H1 (cell line): ENCODE data around the gene SGCG. TPM values are rescaled to one million over a fixed set of nuclear protein-coding genes. Genes with fewer than 3 reads are reported as not detected.

Experiments
- CTCF ChIA-PET: fragments of 300-600 bp; sonication (Branson Sonifier 250); formaldehyde crosslinking; loops from one replicate; lab custom pipeline; 2021; ENCODE audit not compliant: partially characterized antibody; lab: Charles Lee
- POLR2A ChIA-PET: fragments of 300-600 bp; sonication (Branson Sonifier 250); formaldehyde crosslinking; loops from one replicate; lab custom pipeline; 2021; ENCODE audit warnings: inconsistent platforms; ENCODE audit not compliant: partially characterized antibody; lab: Charles Lee
- DNase-seq, 2 experiments: peaks; one replicate each; pipeline versions ENCODE4 v3.0.0 to v3.0.0-alpha.2; 2010 to 2022; ENCODE audit warnings: low spot score in 2 of 2, low read depth in 1 of 2, mixed read lengths in 1 of 2
- FAIRE-seq: peaks from 2 replicates; lab custom pipeline; 2011; peaks lifted over from hg19 to GRCh38; lab: Jason Lieb, UNC
- H2AFZ ChIP-seq: 2 replicates; pipeline ENCODE4 v1.8.1; 2012; ENCODE audit warnings: low read length, inconsistent platforms
- H2AK5ac ChIP-seq: 2 replicates; pipeline ENCODE4 v1.6.1; 2013; ENCODE audit warnings: low read depth, low read length
- H2BK120ac ChIP-seq: replicated peaks from 2 replicates; pipeline ENCODE3; 2013; ENCODE audit warnings: low read depth, low read length, inconsistent platforms
- H2BK12ac ChIP-seq: 2 replicates; pipeline ENCODE4 v1.6.1; 2013; ENCODE audit warnings: low read depth, low read length
- H2BK15ac ChIP-seq: 2 replicates; pipeline ENCODE4 v1.6.1; 2013; ENCODE audit warnings: low read length
- H2BK20ac ChIP-seq: 2 replicates; pipeline ENCODE4 v1.6.1; 2013; ENCODE audit warnings: low read length
- H2BK5ac ChIP-seq: 2 replicates; pipeline ENCODE4 v1.6.1; 2013; ENCODE audit warnings: low read depth, low read length
- H3K14ac ChIP-seq: 2 replicates; pipeline ENCODE4 v1.6.1; 2013; ENCODE audit warnings: inconsistent platforms; ENCODE audit not compliant: insufficient read length
- H3K18ac ChIP-seq: 2 replicates; pipeline ENCODE4 v1.6.1; 2013; ENCODE audit warnings: low read length; ENCODE audit errors: extremely low read depth
- H3K23ac ChIP-seq: 2 replicates; pipeline ENCODE4 v1.6.1; 2013; ENCODE audit warnings: inconsistent platforms; ENCODE audit not compliant: insufficient read length
- H3K23me2 ChIP-seq: 2 replicates; pipeline ENCODE4 v1.6.1; 2013; ENCODE audit warnings: low read depth, low read length
- H3K27ac ChIP-seq: 2 replicates; pipeline ENCODE4 v1.6.1; 2011; ENCODE audit warnings: low read depth, low read length, inconsistent platforms
- H3K27me3 ChIP-seq, 4 experiments: replicated peaks in 1 of 4; 1 replicate in 1 of 4; 2 replicates in 3 of 4; pipeline versions ENCODE4 v1.6.1 to v1.8.1; 2011 to 2013; ENCODE audit warnings: low read length in 3 of 4, mild to moderate bottlenecking in 3 of 4, inconsistent platforms in 2 of 4, mixed read lengths in 2 of 4, moderate library complexity in 1 of 4; ENCODE audit not compliant: control insufficient read depth in 3 of 4, insufficient read depth in 3 of 4; ENCODE audit errors: extremely low read depth in 1 of 4
- H3K36me3 ChIP-seq, 4 experiments: 2 replicates each; pipeline versions ENCODE4 v1.6.1 to v1.8.1; 2011 to 2013; ENCODE audit warnings: mild to moderate bottlenecking in 4 of 4, low read length in 3 of 4, moderate library complexity in 2 of 4, control low read depth in 1 of 4, inconsistent platforms in 1 of 4; ENCODE audit not compliant: insufficient read depth in 4 of 4, control insufficient read depth in 2 of 4
- H3K4ac ChIP-seq: replicated peaks from 2 replicates; pipeline ENCODE3; 2013; ENCODE audit warnings: low read length, low read depth, mixed read lengths, inconsistent platforms; ENCODE audit not compliant: insufficient read length
- H3K4me1 ChIP-seq, 4 experiments: replicated peaks in 1 of 4; 1 replicate in 1 of 4; 2 replicates in 3 of 4; pipeline versions ENCODE4 v1.6.1 to v1.8.1; 2011 to 2013; ENCODE audit warnings: low read length in 3 of 4, inconsistent platforms in 2 of 4, mixed read lengths in 1 of 4; ENCODE audit not compliant: insufficient read depth in 4 of 4, control insufficient read depth in 3 of 4
- H3K4me2 ChIP-seq, 2 experiments: 2 replicates each; pipeline versions ENCODE4 v1.6.1 to v1.8.1; 2011 to 2013; ENCODE audit warnings: low read depth in 2 of 2, low read length in 2 of 2, control low read depth in 1 of 2, inconsistent platforms in 1 of 2, mild to moderate bottlenecking in 1 of 2; ENCODE audit not compliant: insufficient read depth in 1 of 2
- H3K4me3 ChIP-seq, 4 experiments: fragments of 200-600, 300-600 bp in 1 of 4; sonication (generic), shearing (Covaris generic), sonication (Bioruptor Twin) in 1 of 4; 2 replicates each; pipeline versions ENCODE4 v1.5.1 to v1.8.1; 2011 to 2016; ENCODE audit warnings: low read length in 4 of 4, low read depth in 3 of 4, control low read depth in 2 of 4, inconsistent platforms in 2 of 4, mild to moderate bottlenecking in 2 of 4, mixed read lengths in 1 of 4, moderate library complexity in 1 of 4; ENCODE audit not compliant: insufficient read depth in 2 of 4; ENCODE audit errors: extremely low read depth in 1 of 4
- H3K56ac ChIP-seq: replicated peaks from 2 replicates; pipeline ENCODE3; 2013; ENCODE audit warnings: low read depth, mild to moderate bottlenecking, mixed read lengths, low read length, inconsistent platforms; ENCODE audit not compliant: insufficient read length
- H3K79me1 ChIP-seq: 2 replicates; pipeline ENCODE4 v1.6.1; 2013; ENCODE audit warnings: low read depth, low read length, control low read depth
- H3K79me2 ChIP-seq, 2 experiments: 2 replicates each; pipeline versions ENCODE4 v1.6.1 to v1.8.1; 2012 to 2013; ENCODE audit warnings: low read length in 2 of 2, mild to moderate bottlenecking in 2 of 2, inconsistent platforms in 1 of 2; ENCODE audit not compliant: insufficient read depth in 2 of 2, control insufficient read depth in 1 of 2
- H3K9ac ChIP-seq, 4 experiments: replicated peaks in 1 of 4; 1 replicate in 1 of 4; 2 replicates in 3 of 4; pipeline versions ENCODE4 v1.6.1 to v1.8.1; 2011 to 2013; ENCODE audit warnings: low read depth in 3 of 4, low read length in 3 of 4, control low read depth in 2 of 4, mild to moderate bottlenecking in 2 of 4, moderate library complexity in 2 of 4, inconsistent platforms in 1 of 4; ENCODE audit errors: extremely low read depth in 1 of 4
- H3K9me3 ChIP-seq, 2 experiments: 2 replicates each; pipeline versions ENCODE4 v1.6.1 to v1.8.1; 2012 to 2013; ENCODE audit warnings: mild to moderate bottlenecking in 2 of 2, moderate library complexity in 2 of 2, control low read depth in 1 of 2, inconsistent platforms in 1 of 2, low read depth in 1 of 2, low read length in 1 of 2, mixed read lengths in 1 of 2; ENCODE audit not compliant: insufficient read depth in 2 of 2
- H4K20me1 ChIP-seq, 2 experiments: replicated peaks in 1 of 2; 2 replicates each; pipeline versions ENCODE3 to v1.8.1; 2011 to 2013; ENCODE audit warnings: inconsistent platforms in 2 of 2, low read length in 2 of 2, mild to moderate bottlenecking in 1 of 2; ENCODE audit not compliant: insufficient read depth in 2 of 2, control insufficient read depth in 1 of 2
- H4K5ac ChIP-seq: 2 replicates; pipeline ENCODE4 v1.6.1; 2013; ENCODE audit warnings: low read length, low read depth, mixed read lengths, inconsistent platforms; ENCODE audit not compliant: insufficient read length
- H4K8ac ChIP-seq: 2 replicates; pipeline ENCODE4 v1.8.0; 2013; ENCODE audit warnings: mild to moderate bottlenecking, moderate library complexity, low read length, inconsistent platforms; ENCODE audit not compliant: insufficient read depth; ENCODE audit errors: extremely low read depth
- H4K91ac ChIP-seq: replicated peaks from 2 replicates; pipeline ENCODE3; 2013; ENCODE audit warnings: low read length, mixed read lengths, inconsistent platforms; ENCODE audit not compliant: insufficient read length
- KDM5A ChIP-seq: fragments of 200-600 bp; IDR thresholded peaks from 2 replicates; pipeline ENCODE4 v1.7.1; 2012; ENCODE audit warnings: mild to moderate bottlenecking, low read length, inconsistent platforms, mixed read lengths
- SP1 ChIP-seq: IDR thresholded peaks from 2 replicates; pipeline ENCODE4 v1.6.1; 2011; ENCODE audit warnings: low read depth, low read length
- SP4 ChIP-seq: IDR thresholded peaks from 2 replicates; pipeline ENCODE4 v1.6.1; 2012; ENCODE audit warnings: low read length, inconsistent platforms
- WGBS, 2 experiments: shearing (Covaris generic) in 1 of 2; methylation state at CpG; one replicate each; pipeline versions ENCODE4 v1.1.6 to v1.1.7; 2013 to 2015; ENCODE audit warnings: low lambda C conversion rate in 2 of 2, mixed read lengths in 2 of 2, inconsistent platforms in 1 of 2, low coverage in 1 of 2, missing lambda C conversion rate in 1 of 2; ENCODE audit not compliant: insufficient replicate concordance in 2 of 2, insufficient coverage in 1 of 2, insufficient read length in 1 of 2; ENCODE audit errors: extremely low coverage in 1 of 2, missing lambda C conversion rate in 1 of 2; 5-methylcytosine and 5-hydroxymethylcytosine counted together
- polyA plus RNA-seq, 7 experiments: library from polyadenylated mRNA; depleted of rRNA in 3 of 7; stranded (reverse) in 5 of 7; unstranded in 2 of 7; fragments of >200 nt in 5 of 7; fragments of 200-250 nt in 2 of 7; gene quantifications; 1 replicate in 5 of 7; 2 replicates in 1 of 7; 4 replicates in 1 of 7; pipeline versions ENCODE4 v1.2.1 to v1.2.3, GENCODE V29; 2011 to 2013; ENCODE audit warnings: missing spikeins in 2 of 7, mixed read lengths in 2 of 7
- total RNA-seq: library from RNA; stranded (reverse); fragmentation: NEBNext Ultra II Directional; extraction: Animal tissue kit (Norgen Biotek cat#: 25700); gene quantifications from 2 replicates; pipeline ENCODE4 v1.2.1, GENCODE V29; 2021
- TF ChIP-seq, protein P1 (sequence below): IDR thresholded peaks from 2 replicates; pipeline ENCODE4 v1.6.1; 2011; ENCODE audit warnings: low read length, improper control_type of control experiment

The SGCG gene
- total and polyA plus RNA-seq, 2 of the 8 experiments (the other 6 are each of a cell fraction or from before 2014, with no cell fraction given): 0.05 TPM; not detected in 1

DNA sequence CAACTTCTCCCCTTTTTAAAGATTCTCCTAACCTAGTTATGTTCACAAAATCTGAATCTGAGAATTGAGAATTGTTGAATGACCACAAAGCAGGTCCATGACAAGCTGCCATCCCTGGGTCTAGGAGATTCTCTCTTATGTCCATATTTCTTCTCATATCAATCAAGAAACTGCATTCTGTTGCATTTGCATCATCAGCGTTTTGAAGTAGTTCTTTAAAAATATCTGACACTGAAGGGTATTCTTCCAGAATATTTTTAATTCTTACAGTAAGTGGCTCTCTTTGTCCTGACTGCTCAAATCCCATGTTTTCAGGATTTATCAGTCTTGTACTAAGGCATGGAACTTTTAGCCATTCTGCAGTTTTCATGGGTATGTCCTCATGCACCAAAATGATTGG lies 158.4 kb downstream of the SGCG start:
- POLR2A ChIA-PET: no interaction called here
- CTCF ChIA-PET: no interaction called here
- Histone ChIP-seq H4K91ac (no peak overlapping the region), H2BK5ac (no peak overlapping the region), H2BK15ac (no peak overlapping the region), H3K4me2 (no peak overlapping the region), H2AK5ac (no peak overlapping the region), H3K79me1 (no peaks in the 10 kb centered on the region), H3K36me3 (peaks cover 8 to 68% (median 32%) of the 10 kb centered on the region in 4 experiments; a peak in 7 of 8 replicates), H4K8ac (no peak overlapping the region), H3K56ac (no peak overlapping the region), H3K9ac (no peak overlapping the region), H3K18ac (no peak overlapping the region), H4K5ac (no peak overlapping the region), H3K14ac (no peak overlapping the region), H3K4me3 (no peak overlapping the region), H3K23me2 (no peaks in the 10 kb centered on the region), H2BK20ac (no peak overlapping the region), H3K4ac (no peak overlapping the region), H4K20me1 (no peaks in the 10 kb centered on the region), H3K27me3 (peaks cover 0 to 1% (median 0%) of the 10 kb centered on the region in 4 experiments; a peak in 1 of 7 replicates), H3K27ac (no peak overlapping the region), H3K79me2 (peaks cover 0 to under 1% of the 10 kb centered on the region in 2 experiments; a peak in 1 of 4 replicates), H2BK12ac (no peak overlapping the region), H2AFZ (no peak overlapping the region), H2BK120ac (no peak overlapping the region), H3K23ac (no peak overlapping the region), H3K4me1 (no peaks in the 10 kb centered on the region), H3K9me3 (peaks cover 62 to 76% of the 10 kb centered on the region in 2 experiments)
- DNase-seq (no peak), FAIRE-seq (no peak)
- 73% methylated on average over 1 of the region's 1 CpG; no CpG with 5 or more reads in 1 of the 2 experiments for WGBS, 2 experiments
- TF ChIP-seq, protein P1, sequence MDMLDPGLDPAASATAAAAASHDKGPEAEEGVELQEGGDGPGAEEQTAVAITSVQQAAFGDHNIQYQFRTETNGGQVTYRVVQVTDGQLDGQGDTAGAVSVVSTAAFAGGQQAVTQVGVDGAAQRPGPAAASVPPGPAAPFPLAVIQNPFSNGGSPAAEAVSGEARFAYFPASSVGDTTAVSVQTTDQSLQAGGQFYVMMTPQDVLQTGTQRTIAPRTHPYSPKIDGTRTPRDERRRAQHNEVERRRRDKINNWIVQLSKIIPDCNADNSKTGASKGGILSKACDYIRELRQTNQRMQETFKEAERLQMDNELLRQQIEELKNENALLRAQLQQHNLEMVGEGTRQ: no peak
- TF ChIP-seq SP4 (no peak), SP1 (no peak), KDM5A (no peak)
